WTC11 (cell line): ENCODE results near the gene RYR2. TPM values are rescaled to one million over a fixed set of nuclear protein-coding genes. Genes with fewer than 3 reads are reported as not detected.

Source experiments
- ATAC-seq: fragments of 200-7000 bp; cut with Tn5 transposase; 2 replicates; pipeline ENCODE4 v1.10.0; 2021; ENCODE audit warnings: mild to moderate bottlenecking, moderate library complexity
- CTCF ChIA-PET: fragments of 300-600 bp; sonication (Branson Sonifier 250); formaldehyde crosslinking; loops from one replicate; lab custom pipeline; 2021; ENCODE audit warnings: antibody characterized with exemption; lab: Charles Lee
- POLR2A ChIA-PET: fragments of 350-600 bp; sonication (Branson Sonifier 250); formaldehyde crosslinking; loops from one replicate; lab custom pipeline; 2021; ENCODE audit warnings: antibody characterized with exemption; lab: Charles Lee
- DNase-seq: peaks from one replicate; pipeline ENCODE4 v3.0.0; 2021; ENCODE audit warnings: low spot score
- H3K27ac Mint-ChIP-seq: 2 replicates; pipeline ENCODE4 v1.8.0; 2021; ENCODE audit warnings: mixed read lengths
- H3K27me3 Mint-ChIP-seq: 2 replicates; pipeline ENCODE4 v1.8.0; 2021; ENCODE audit warnings: low read depth, mild to moderate bottlenecking, moderate library complexity, mixed read lengths
- H3K36me3 Mint-ChIP-seq: 2 replicates; pipeline ENCODE4 v1.8.0; 2021; ENCODE audit warnings: mixed read lengths
- H3K4me1 Mint-ChIP-seq: 2 replicates; pipeline ENCODE4 v1.8.0; 2022; ENCODE audit warnings: mixed read lengths
- H3K4me3 Mint-ChIP-seq: 2 replicates; pipeline ENCODE4 v1.8.0; 2021; ENCODE audit warnings: mild to moderate bottlenecking, moderate library complexity, mixed read lengths
- H3K9me3 Mint-ChIP-seq: 2 replicates; pipeline ENCODE4 v1.8.0; 2021; ENCODE audit warnings: mixed read lengths
- EMX1 ChIP-seq: fragments of 250-450 bp; sonication (Bioruptor Pico); IDR thresholded peaks from 2 replicates; pipeline ENCODE4 v1.8.0; 2021; ENCODE audit warnings: mild to moderate bottlenecking
- ESRRA ChIP-seq: sonication (generic); formaldehyde crosslinking; IDR thresholded peaks from 2 replicates; pipeline ENCODE4 v1.8.1; 2022; ENCODE audit warnings: mild to moderate bottlenecking, missing genetic modification reagents, borderline replicate concordance
- JAZF1 ChIP-seq: fragments of 250-450 bp; sonication (Bioruptor Pico); IDR thresholded peaks from 2 replicates; pipeline ENCODE4 v1.9.0; 2021; ENCODE audit warnings: moderate library complexity, mild to moderate bottlenecking, inconsistent platforms
- MXD4 ChIP-seq: fragments of 250-450 bp; sonication (Bioruptor Pico); IDR thresholded peaks from 2 replicates; pipeline ENCODE4 v1.8.0; 2021; ENCODE audit warnings: mild to moderate bottlenecking, moderate library complexity, borderline replicate concordance
- NR3C1 ChIP-seq: sonication (generic); formaldehyde crosslinking; conservative IDR thresholded peaks from 2 replicates; pipeline ENCODE4 v1.8.1; 2023; ENCODE audit warnings: low read depth, mild to moderate bottlenecking, missing genetic modification reagents
- RELA ChIP-seq: sonication (generic); formaldehyde crosslinking; IDR thresholded peaks from 2 replicates; pipeline ENCODE4 v1.8.1; 2022; ENCODE audit warnings: missing genetic modification reagents, mild to moderate bottlenecking, borderline replicate concordance
- SMAD3 ChIP-seq: sonication (generic); formaldehyde crosslinking; IDR thresholded peaks from 2 replicates; pipeline ENCODE4 v1.8.0; 2022; ENCODE audit warnings: missing genetic modification reagents, mild to moderate bottlenecking, borderline replicate concordance
- SOX15 ChIP-seq: fragments of 250-450 bp; sonication (Bioruptor Pico); IDR thresholded peaks from 2 replicates; pipeline ENCODE4 v1.9.0; 2021; ENCODE audit warnings: mild to moderate bottlenecking
- TEAD4 ChIP-seq: sonication (generic); formaldehyde crosslinking; IDR thresholded peaks from 2 replicates; pipeline ENCODE4 v1.8.0; 2022; ENCODE audit warnings: mild to moderate bottlenecking, missing genetic modification reagents
- ZNF416 ChIP-seq: fragments of 250-450 bp; sonication (Bioruptor Pico); IDR thresholded peaks from 2 replicates; pipeline ENCODE4 v1.9.0; 2021; ENCODE audit warnings: mild to moderate bottlenecking, inconsistent platforms
- total RNA-seq: library from RNA; stranded (reverse); gene quantifications from 3 replicates; pipeline ENCODE4 v1.2.3, GENCODE V29; 2021
- TF ChIP-seq, protein P1 (sequence below): fragments of 250-450 bp; sonication (Bioruptor Pico); IDR thresholded peaks from 2 replicates; pipeline ENCODE4 v1.9.0; 2021; ENCODE audit warnings: mild to moderate bottlenecking, borderline replicate concordance
- TF ChIP-seq, protein P2 (sequence below): sonication (generic); formaldehyde crosslinking; IDR thresholded peaks from 2 replicates; pipeline ENCODE4 v1.8.0; 2023; ENCODE audit warnings: mild to moderate bottlenecking, missing genetic modification reagents
- TF ChIP-seq, protein P3 (sequence below): fragments of 250-450 bp; sonication (Bioruptor Pico); conservative IDR thresholded peaks from 2 replicates; pipeline ENCODE4 v1.9.0; 2021; ENCODE audit warnings: mild to moderate bottlenecking
- TF ChIP-seq, protein P4 (sequence below): sonication (generic); formaldehyde crosslinking; IDR thresholded peaks from 2 replicates; pipeline ENCODE4 v1.8.1; 2023; ENCODE audit warnings: mild to moderate bottlenecking, missing genetic modification reagents, borderline replicate concordance
- TF ChIP-seq, protein P5 (sequence below): sonication (generic); formaldehyde crosslinking; IDR thresholded peaks from 2 replicates; pipeline ENCODE4 v1.8.1; 2023; ENCODE audit warnings: mild to moderate bottlenecking, missing genetic modification reagents
- TF ChIP-seq, protein P6 (sequence below): sonication (generic); formaldehyde crosslinking; IDR thresholded peaks from 2 replicates; pipeline ENCODE4 v1.8.1; 2023; ENCODE audit warnings: mild to moderate bottlenecking, missing genetic modification reagents, moderate library complexity

RYR2 gene
- total RNA-seq, 1 experiment from 2014 or later = 7.9 TPM

DNA sequence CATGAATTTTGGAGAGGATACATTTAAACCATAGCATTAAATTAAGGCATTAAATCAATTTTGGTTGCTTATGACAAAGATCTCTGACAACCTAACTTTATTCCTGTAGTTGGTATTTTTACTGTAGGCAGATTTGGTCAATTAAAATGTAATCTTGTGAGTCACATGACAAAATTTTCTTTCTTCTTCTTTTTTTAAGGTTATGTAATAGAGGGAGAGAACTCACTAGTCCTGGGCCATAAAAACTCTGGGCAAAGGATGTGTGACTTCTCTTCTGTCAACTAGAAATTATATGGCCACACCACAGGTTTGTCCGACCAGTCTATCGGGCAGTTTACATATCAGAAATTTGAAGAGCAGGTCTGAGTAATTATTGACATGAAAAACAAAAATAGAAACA, 181.4 kb downstream of the RYR2 start:
- no peak for ATAC-seq

DNA sequence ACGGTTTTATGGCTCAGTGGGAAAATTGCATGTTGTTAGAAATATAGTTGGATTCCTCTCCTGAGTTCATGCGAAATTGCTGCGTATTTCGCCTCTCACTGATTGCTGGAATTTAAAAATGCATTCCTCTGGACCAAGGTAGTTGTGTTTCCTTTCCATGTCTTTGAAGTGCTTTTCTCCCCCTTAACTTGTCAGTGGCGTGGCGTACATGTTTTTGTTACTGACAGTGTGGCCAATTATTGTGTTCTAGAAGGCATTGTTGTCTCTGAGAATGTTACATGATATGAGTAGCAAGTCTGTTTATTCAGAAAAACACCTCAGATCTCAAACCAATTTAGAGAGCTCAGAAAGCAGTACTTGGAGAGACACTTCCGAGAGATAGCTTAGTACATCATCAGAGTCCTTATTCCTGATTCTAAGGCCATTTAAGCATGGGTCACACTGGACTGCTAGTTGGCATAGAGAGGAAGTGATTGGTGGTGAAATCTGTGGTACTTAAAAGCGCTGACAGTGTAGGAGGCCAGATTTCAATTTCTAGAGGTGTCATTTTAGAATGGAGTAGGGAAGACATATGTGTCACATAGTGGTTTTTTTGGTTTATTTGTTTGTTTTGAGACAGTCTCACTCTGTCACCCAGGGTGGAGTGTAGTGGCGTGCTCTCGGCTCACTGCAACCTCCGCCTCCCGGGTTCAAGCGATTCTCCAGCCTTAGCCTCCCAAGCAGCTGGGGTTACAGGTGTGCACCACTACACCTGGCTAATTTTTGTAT, 184.4 kb downstream of the RYR2 start:
- ChIA-PET POLR2A (no interaction called here), CTCF (no interaction called here)
- ATAC-seq (no peak), DNase-seq (no peak)
- H3K27ac Mint-ChIP-seq = 0 out of 2 replicates have a peak overlapping the region, but pooled peaks have one; percentile 60
- peaks cover 22% of the 10 kb centered on the region for H3K4me1 Mint-ChIP-seq
- no peaks in the 10 kb centered on the region for H3K36me3 Mint-ChIP-seq
- H3K9me3 Mint-ChIP-seq = peaks cover 4% of the 10 kb centered on the region
- no peaks in the 10 kb centered on the region for H3K27me3 Mint-ChIP-seq
- no peak overlapping the region for H3K4me3 Mint-ChIP-seq
- TF ChIP-seq, protein P1, sequence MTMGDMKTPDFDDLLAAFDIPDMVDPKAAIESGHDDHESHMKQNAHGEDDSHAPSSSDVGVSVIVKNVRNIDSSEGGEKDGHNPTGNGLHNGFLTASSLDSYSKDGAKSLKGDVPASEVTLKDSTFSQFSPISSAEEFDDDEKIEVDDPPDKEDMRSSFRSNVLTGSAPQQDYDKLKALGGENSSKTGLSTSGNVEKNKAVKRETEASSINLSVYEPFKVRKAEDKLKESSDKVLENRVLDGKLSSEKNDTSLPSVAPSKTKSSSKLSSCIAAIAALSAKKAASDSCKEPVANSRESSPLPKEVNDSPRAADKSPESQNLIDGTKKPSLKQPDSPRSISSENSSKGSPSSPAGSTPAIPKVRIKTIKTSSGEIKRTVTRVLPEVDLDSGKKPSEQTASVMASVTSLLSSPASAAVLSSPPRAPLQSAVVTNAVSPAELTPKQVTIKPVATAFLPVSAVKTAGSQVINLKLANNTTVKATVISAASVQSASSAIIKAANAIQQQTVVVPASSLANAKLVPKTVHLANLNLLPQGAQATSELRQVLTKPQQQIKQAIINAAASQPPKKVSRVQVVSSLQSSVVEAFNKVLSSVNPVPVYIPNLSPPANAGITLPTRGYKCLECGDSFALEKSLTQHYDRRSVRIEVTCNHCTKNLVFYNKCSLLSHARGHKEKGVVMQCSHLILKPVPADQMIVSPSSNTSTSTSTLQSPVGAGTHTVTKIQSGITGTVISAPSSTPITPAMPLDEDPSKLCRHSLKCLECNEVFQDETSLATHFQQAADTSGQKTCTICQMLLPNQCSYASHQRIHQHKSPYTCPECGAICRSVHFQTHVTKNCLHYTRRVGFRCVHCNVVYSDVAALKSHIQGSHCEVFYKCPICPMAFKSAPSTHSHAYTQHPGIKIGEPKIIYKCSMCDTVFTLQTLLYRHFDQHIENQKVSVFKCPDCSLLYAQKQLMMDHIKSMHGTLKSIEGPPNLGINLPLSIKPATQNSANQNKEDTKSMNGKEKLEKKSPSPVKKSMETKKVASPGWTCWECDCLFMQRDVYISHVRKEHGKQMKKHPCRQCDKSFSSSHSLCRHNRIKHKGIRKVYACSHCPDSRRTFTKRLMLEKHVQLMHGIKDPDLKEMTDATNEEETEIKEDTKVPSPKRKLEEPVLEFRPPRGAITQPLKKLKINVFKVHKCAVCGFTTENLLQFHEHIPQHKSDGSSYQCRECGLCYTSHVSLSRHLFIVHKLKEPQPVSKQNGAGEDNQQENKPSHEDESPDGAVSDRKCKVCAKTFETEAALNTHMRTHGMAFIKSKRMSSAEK (CRISPR knock-in tag) = no peak
- TF ChIP-seq, protein P2, sequence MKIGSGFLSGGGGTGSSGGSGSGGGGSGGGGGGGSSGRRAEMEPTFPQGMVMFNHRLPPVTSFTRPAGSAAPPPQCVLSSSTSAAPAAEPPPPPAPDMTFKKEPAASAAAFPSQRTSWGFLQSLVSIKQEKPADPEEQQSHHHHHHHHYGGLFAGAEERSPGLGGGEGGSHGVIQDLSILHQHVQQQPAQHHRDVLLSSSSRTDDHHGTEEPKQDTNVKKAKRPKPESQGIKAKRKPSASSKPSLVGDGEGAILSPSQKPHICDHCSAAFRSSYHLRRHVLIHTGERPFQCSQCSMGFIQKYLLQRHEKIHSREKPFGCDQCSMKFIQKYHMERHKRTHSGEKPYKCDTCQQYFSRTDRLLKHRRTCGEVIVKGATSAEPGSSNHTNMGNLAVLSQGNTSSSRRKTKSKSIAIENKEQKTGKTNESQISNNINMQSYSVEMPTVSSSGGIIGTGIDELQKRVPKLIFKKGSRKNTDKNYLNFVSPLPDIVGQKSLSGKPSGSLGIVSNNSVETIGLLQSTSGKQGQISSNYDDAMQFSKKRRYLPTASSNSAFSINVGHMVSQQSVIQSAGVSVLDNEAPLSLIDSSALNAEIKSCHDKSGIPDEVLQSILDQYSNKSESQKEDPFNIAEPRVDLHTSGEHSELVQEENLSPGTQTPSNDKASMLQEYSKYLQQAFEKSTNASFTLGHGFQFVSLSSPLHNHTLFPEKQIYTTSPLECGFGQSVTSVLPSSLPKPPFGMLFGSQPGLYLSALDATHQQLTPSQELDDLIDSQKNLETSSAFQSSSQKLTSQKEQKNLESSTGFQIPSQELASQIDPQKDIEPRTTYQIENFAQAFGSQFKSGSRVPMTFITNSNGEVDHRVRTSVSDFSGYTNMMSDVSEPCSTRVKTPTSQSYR (CRISPR knock-in tag) = no peak
- no peak for TF ChIP-seq SMAD3 (CRISPR knock-in tag)
- TF ChIP-seq, protein P3, sequence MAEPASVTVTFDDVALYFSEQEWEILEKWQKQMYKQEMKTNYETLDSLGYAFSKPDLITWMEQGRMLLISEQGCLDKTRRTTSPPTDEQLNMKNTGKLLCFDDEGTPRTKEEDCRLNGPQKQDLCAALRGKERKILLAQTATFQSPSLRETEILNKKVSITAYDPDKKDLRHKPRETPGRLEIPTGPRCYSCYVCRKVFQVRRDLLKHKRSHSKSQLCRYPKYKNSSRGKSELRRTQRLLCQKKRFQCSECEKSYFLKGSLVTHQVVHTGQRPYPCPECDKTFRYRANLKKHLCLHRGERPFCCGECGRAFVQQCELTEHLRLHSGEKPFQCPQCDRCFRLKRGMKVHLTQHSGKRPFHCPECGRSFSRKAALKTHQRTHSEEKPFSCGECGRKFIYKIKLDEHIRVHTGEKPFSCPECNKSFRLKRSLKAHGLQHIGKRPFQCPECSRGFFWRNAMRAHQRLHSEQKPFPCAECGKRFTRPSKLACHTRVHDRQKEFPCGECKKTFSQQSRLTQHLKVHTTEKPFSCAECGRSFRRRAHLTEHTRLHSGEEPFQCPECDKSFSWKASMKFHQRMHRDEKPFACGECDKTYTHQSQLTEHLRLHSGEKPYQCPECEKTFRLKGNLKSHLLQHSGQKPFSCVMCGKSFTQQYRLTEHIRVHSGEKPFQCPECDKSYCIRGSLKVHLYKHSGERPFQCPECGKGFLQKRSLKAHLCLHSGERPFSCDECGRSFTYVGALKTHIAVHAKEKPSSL (CRISPR knock-in tag) = no peak
- TF ChIP-seq ESRRA = no peak
- TF ChIP-seq, protein P4, sequence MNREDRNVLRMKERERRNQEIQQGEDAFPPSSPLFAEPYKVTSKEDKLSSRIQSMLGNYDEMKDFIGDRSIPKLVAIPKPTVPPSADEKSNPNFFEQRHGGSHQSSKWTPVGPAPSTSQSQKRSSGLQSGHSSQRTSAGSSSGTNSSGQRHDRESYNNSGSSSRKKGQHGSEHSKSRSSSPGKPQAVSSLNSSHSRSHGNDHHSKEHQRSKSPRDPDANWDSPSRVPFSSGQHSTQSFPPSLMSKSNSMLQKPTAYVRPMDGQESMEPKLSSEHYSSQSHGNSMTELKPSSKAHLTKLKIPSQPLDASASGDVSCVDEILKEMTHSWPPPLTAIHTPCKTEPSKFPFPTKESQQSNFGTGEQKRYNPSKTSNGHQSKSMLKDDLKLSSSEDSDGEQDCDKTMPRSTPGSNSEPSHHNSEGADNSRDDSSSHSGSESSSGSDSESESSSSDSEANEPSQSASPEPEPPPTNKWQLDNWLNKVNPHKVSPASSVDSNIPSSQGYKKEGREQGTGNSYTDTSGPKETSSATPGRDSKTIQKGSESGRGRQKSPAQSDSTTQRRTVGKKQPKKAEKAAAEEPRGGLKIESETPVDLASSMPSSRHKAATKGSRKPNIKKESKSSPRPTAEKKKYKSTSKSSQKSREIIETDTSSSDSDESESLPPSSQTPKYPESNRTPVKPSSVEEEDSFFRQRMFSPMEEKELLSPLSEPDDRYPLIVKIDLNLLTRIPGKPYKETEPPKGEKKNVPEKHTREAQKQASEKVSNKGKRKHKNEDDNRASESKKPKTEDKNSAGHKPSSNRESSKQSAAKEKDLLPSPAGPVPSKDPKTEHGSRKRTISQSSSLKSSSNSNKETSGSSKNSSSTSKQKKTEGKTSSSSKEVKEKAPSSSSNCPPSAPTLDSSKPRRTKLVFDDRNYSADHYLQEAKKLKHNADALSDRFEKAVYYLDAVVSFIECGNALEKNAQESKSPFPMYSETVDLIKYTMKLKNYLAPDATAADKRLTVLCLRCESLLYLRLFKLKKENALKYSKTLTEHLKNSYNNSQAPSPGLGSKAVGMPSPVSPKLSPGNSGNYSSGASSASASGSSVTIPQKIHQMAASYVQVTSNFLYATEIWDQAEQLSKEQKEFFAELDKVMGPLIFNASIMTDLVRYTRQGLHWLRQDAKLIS (CRISPR knock-in tag) = no peak

More for the DNA sequence above, 181.4 kb downstream of the RYR2 start:
- CTCF ChIA-PET = no interaction called here
- Mint-ChIP-seq H3K9me3 (peaks cover 4% of the 10 kb centered on the region), H3K27ac (no peak overlapping the region), H3K4me1 (peaks cover 12% of the 10 kb centered on the region), H3K36me3 (no peaks in the 10 kb centered on the region), H3K27me3 (no peaks in the 10 kb centered on the region), H3K4me3 (no peak overlapping the region)
- POLR2A ChIA-PET = no interaction called here
- DNase-seq = no peak
- TF ChIP-seq, protein P5, sequence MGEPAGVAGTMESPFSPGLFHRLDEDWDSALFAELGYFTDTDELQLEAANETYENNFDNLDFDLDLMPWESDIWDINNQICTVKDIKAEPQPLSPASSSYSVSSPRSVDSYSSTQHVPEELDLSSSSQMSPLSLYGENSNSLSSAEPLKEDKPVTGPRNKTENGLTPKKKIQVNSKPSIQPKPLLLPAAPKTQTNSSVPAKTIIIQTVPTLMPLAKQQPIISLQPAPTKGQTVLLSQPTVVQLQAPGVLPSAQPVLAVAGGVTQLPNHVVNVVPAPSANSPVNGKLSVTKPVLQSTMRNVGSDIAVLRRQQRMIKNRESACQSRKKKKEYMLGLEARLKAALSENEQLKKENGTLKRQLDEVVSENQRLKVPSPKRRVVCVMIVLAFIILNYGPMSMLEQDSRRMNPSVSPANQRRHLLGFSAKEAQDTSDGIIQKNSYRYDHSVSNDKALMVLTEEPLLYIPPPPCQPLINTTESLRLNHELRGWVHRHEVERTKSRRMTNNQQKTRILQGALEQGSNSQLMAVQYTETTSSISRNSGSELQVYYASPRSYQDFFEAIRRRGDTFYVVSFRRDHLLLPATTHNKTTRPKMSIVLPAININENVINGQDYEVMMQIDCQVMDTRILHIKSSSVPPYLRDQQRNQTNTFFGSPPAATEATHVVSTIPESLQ (CRISPR knock-in tag) = no peak
- TF ChIP-seq TEAD4 (CRISPR knock-in tag) (no peak), NR3C1 (CRISPR knock-in tag) (no peak), MXD4 (CRISPR knock-in tag) (no peak), SOX15 (CRISPR knock-in tag) (no peak), JAZF1 (no peak), ZNF416 (no peak), EMX1 (no peak), RELA (CRISPR knock-in tag) (no peak)
- TF ChIP-seq, protein P6, sequence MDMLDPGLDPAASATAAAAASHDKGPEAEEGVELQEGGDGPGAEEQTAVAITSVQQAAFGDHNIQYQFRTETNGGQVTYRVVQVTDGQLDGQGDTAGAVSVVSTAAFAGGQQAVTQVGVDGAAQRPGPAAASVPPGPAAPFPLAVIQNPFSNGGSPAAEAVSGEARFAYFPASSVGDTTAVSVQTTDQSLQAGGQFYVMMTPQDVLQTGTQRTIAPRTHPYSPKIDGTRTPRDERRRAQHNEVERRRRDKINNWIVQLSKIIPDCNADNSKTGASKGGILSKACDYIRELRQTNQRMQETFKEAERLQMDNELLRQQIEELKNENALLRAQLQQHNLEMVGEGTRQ = no peak
